ENCODE results near the gene AZU1.

DNA sequence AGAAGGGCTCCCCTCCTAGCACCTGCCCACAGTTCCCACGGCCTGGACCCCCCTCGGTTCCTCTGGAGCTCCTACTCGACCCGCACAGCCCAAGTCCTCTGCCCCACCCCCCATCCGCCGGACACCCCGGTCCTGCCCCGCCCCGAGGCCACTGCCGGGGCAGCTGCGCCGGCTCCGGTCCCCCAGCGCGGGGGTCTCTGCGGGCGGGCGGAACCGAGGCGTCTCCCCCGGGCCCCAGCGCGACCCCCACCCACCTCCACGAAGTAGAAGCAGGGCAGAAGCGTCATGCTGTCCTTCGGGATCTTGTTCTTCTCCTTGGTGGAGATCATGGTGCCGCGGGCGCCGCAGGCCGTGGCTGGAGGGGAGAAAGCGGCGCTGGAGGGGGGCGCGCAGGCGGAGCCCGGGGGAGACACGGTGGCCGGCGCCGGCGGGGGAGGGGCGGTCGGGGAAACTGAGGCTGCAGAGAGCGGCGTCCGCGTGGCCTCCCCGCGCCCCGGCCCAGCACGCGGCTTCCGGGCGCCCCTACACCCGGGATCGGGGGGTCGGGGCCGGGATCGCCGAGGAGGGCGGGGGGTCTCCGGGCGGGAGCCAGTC lies 6.3 kb upstream of the AZU1 start:
- TF ChIP-seq EZH2 (IDR thresholded peaks at IDR 0.05) (no peak), JUND (IDR thresholded peaks at IDR 0.05) (no peak)
- TF ChIP-seq, protein P1, sequence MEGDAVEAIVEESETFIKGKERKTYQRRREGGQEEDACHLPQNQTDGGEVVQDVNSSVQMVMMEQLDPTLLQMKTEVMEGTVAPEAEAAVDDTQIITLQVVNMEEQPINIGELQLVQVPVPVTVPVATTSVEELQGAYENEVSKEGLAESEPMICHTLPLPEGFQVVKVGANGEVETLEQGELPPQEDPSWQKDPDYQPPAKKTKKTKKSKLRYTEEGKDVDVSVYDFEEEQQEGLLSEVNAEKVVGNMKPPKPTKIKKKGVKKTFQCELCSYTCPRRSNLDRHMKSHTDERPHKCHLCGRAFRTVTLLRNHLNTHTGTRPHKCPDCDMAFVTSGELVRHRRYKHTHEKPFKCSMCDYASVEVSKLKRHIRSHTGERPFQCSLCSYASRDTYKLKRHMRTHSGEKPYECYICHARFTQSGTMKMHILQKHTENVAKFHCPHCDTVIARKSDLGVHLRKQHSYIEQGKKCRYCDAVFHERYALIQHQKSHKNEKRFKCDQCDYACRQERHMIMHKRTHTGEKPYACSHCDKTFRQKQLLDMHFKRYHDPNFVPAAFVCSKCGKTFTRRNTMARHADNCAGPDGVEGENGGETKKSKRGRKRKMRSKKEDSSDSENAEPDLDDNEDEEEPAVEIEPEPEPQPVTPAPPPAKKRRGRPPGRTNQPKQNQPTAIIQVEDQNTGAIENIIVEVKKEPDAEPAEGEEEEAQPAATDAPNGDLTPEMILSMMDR (IDR thresholded peaks at IDR 0.05 in 2 of 3, conservative IDR thresholded peaks at IDR 0.05 in 1 of 3; ENCODE audit: borderline replicate concordance in 1 of 3, insufficient read depth in 1 of 3, low read depth in 2 of 3, low read length in 2 of 3), result no peak
- TF ChIP-seq, protein P2, sequence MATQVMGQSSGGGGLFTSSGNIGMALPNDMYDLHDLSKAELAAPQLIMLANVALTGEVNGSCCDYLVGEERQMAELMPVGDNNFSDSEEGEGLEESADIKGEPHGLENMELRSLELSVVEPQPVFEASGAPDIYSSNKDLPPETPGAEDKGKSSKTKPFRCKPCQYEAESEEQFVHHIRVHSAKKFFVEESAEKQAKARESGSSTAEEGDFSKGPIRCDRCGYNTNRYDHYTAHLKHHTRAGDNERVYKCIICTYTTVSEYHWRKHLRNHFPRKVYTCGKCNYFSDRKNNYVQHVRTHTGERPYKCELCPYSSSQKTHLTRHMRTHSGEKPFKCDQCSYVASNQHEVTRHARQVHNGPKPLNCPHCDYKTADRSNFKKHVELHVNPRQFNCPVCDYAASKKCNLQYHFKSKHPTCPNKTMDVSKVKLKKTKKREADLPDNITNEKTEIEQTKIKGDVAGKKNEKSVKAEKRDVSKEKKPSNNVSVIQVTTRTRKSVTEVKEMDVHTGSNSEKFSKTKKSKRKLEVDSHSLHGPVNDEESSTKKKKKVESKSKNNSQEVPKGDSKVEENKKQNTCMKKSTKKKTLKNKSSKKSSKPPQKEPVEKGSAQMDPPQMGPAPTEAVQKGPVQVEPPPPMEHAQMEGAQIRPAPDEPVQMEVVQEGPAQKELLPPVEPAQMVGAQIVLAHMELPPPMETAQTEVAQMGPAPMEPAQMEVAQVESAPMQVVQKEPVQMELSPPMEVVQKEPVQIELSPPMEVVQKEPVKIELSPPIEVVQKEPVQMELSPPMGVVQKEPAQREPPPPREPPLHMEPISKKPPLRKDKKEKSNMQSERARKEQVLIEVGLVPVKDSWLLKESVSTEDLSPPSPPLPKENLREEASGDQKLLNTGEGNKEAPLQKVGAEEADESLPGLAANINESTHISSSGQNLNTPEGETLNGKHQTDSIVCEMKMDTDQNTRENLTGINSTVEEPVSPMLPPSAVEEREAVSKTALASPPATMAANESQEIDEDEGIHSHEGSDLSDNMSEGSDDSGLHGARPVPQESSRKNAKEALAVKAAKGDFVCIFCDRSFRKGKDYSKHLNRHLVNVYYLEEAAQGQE (IDR thresholded peaks at IDR 0.05; ENCODE audit: low read depth), result no peak

All from HCT116 (cell line).